Mesendoderm (in vitro differentiated cells): ENCODE measurements around the gene PPFIBP1.
A peak's percentile ranks its signal among the peaks of the same experiment; 100 is the strongest.

Experiments used
- DNase-seq: peaks from one replicate; pipeline ENCODE4 v3.0.0; 2013
- H2AK5ac ChIP-seq: 2 replicates; pipeline ENCODE4 v1.6.1; 2013; ENCODE audit warnings: low read length, inconsistent platforms
- H2BK120ac ChIP-seq: 2 replicates; pipeline ENCODE4 v1.6.1; 2013; ENCODE audit warnings: low read depth, mild to moderate bottlenecking, low read length, moderate library complexity, mixed read lengths
- H2BK15ac ChIP-seq: replicated peaks from 2 replicates; pipeline ENCODE4 v1.6.1; 2013; ENCODE audit warnings: low read depth, mild to moderate bottlenecking, moderate library complexity
- H2BK5ac ChIP-seq: 2 replicates; pipeline ENCODE4 v1.6.1; 2013; ENCODE audit warnings: low read length, inconsistent platforms
- H3K18ac ChIP-seq: 2 replicates; pipeline ENCODE4 v1.6.1; 2013; ENCODE audit warnings: mild to moderate bottlenecking, low read length, mixed read lengths
- H3K23ac ChIP-seq: one replicate; pipeline ENCODE4 v1.6.1; 2013; ENCODE audit warnings: low read length
- H3K27ac ChIP-seq: 2 replicates; pipeline ENCODE4 v1.5.1; 2013; ENCODE audit warnings: low read depth, mild to moderate bottlenecking, inconsistent platforms, low read length, moderate library complexity
- H3K27me3 ChIP-seq: 2 replicates; pipeline ENCODE4 v1.6.1; 2013; ENCODE audit warnings: low read length, control low read depth, mild to moderate bottlenecking, inconsistent platforms; ENCODE audit not compliant: insufficient read depth, poor library complexity
- H3K36me3 ChIP-seq: 2 replicates; pipeline ENCODE4 v1.6.1; 2013; ENCODE audit warnings: low read length, inconsistent platforms; ENCODE audit not compliant: control insufficient read depth, insufficient read depth
- H3K4ac ChIP-seq: one replicate; pipeline ENCODE4 v1.6.1; 2013; ENCODE audit warnings: low read depth, mild to moderate bottlenecking, low read length, moderate library complexity
- H3K4me1 ChIP-seq: 2 replicates; pipeline ENCODE4 v1.6.1; 2013; ENCODE audit warnings: low read depth, low read length, inconsistent platforms; ENCODE audit not compliant: control insufficient read depth
- H3K4me2 ChIP-seq: 2 replicates; pipeline ENCODE4 v1.6.1; 2013; ENCODE audit warnings: low read length
- H3K4me3 ChIP-seq: 2 replicates; pipeline ENCODE4 v1.5.1; 2013; ENCODE audit warnings: mild to moderate bottlenecking, low read length
- H3K56ac ChIP-seq: one replicate; pipeline ENCODE4 v1.6.1; 2013; ENCODE audit warnings: low read length
- H3K79me1 ChIP-seq: 2 replicates; pipeline ENCODE4 v1.6.1; 2013; ENCODE audit warnings: low read length, inconsistent platforms
- H3K79me2 ChIP-seq: 2 replicates; pipeline ENCODE4 v1.6.1; 2013; ENCODE audit warnings: mild to moderate bottlenecking, low read length; ENCODE audit not compliant: control insufficient read depth, insufficient read depth
- H3K9ac ChIP-seq: 2 replicates; pipeline ENCODE4 v1.6.1; 2013; ENCODE audit warnings: low read length, inconsistent platforms
- H4K5ac ChIP-seq: one replicate; pipeline ENCODE4 v1.6.1; 2013; ENCODE audit warnings: low read length
- H4K8ac ChIP-seq: one replicate; pipeline ENCODE4 v1.6.1; 2013; ENCODE audit warnings: low read depth, mild to moderate bottlenecking, control low read depth, low read length, moderate library complexity
- WGBS: extraction: QIAGEN DNeasy Blood & Tissue Kit; methylation state at CpG from one replicate; pipeline ENCODE4 v1.1.7; 2013; ENCODE audit warnings: low lambda C conversion rate, missing lambda C conversion rate; ENCODE audit not compliant: insufficient coverage; ENCODE audit errors: extremely low coverage; 5-methylcytosine and 5-hydroxymethylcytosine counted together

PPFIBP1 gene

GRCh38 chr12:27707216-27707615 lies 183.2 kb downstream of the PPFIBP1 start:
- Histone ChIP-seq H2AK5ac (no peak overlapping the region), H4K5ac (no peak overlapping the region), H3K23ac (no peak overlapping the region), H2BK5ac (no peak overlapping the region), H2BK15ac (no peak overlapping the region), H3K4ac (no peak overlapping the region), H4K8ac (no peak overlapping the region), H3K56ac (no peak overlapping the region), H3K9ac (no peak overlapping the region), H3K4me3 (no peak overlapping the region), H3K79me1 (peaks cover 5% of the 10 kb centered on the region), H3K18ac (no peak overlapping the region), H3K27ac (no peak overlapping the region), H2BK120ac (no peak overlapping the region), H3K79me2 (peaks cover 13% of the 10 kb centered on the region), H3K4me1 (peaks cover 4% of the 10 kb centered on the region), H3K4me2 (no peak overlapping the region), H3K27me3 (no peaks in the 10 kb centered on the region), H3K36me3 (no peaks in the 10 kb centered on the region)
- WGBS: no CpG with 5 or more reads among the region's 2 CpGs
- DNase-seq: no peak

DNA sequence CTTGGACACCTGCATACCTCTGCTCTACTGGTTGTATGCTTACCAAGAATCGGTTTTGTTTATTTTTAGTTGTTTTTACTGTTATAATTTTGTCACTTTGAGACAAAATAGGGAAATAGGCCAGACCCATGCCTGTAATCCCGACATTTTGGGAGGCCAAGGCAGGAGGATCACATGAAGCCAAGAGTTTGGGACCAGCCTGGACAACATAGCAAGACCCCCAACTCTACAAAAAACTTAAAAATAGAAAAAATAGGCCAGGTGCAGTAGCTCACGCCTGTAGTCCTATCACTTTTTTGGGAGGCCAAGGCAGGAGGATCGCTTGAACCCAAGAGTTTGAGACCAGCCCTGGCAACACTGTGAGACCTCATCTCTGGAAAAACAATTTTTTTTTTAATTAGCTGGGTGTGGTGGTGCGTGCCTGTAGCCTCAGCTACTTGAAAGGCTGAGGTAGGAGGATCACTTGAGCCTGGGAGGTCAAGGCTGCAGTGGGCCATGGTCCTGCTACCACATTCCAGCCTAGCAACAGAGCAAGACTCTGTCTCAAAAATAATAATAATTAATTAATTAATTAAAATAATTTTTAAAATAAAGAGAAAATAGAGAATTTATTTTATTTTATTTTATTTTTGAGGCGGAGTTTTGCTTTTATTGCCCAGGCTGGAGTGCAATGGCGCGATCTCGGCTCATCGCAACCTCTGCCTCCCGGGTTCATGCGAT lies 185.4 kb downstream of the PPFIBP1 start:
- Histone ChIP-seq H3K4me3 (no peak overlapping the region), H3K23ac (no peak overlapping the region), H3K4ac (no peak overlapping the region), H2BK120ac (no peak overlapping the region), H2BK5ac (no peak overlapping the region), H3K4me2 (no peak overlapping the region), H3K56ac (no peak overlapping the region), H4K5ac (no peak overlapping the region), H2BK15ac (no peak overlapping the region), H3K79me2 (peaks cover 29% of the 10 kb centered on the region), H3K9ac (no peak overlapping the region), H3K36me3 (no peaks in the 10 kb centered on the region), H4K8ac (no peak overlapping the region), H3K79me1 (peaks cover 14% of the 10 kb centered on the region), H3K27ac (no peak overlapping the region), H3K18ac (no peak overlapping the region), H3K27me3 (no peaks in the 10 kb centered on the region), H3K4me1 (peaks cover 4% of the 10 kb centered on the region), H2AK5ac (no peak overlapping the region)
- no CpG with 5 or more reads among the region's 12 CpGs for WGBS
- DNase-seq: no peak

GRCh38 chr12:27709932-27710591 lies 186.1 kb downstream of the PPFIBP1 start:
- WGBS: no CpG with 5 or more reads among the region's 24 CpGs
- peaks cover 4% of the 10 kb centered on the region for H3K4me1 ChIP-seq
- no peak for DNase-seq

DNA sequence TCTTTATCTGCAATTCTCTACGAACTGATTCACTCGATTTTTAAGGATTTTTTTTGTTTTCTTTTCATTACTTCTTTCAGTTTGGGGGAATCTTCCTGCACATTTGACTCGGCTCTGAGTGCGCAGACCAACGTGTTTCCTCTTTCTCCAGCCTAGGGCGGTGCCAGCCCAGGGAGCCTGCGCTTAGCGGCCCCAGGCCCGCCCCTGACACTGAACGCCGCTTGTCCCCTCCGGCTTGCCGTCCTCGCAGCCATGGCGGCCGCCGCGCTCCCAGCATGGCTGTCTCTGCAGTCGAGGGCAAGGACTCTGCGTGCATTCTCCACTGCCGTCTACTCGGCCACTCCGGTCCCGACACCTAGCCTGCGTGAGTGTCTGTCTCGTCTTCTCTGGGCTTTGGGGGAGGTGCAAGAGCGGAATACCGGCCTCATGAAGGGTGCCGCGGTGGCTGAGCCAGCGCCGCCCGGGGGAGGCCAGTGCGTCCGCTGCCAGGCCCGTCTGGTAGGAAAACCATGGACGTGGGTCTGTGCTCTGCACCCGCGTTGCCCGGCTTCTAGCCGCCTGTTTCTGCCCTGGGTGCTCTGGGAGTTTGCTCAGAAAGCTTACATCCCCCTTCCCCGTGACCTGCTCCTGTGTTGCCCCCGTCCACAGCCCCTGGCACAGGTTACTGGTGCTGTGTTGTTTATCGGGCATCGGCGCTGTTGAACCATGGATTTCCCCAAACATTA lies 186.7 kb downstream of the PPFIBP1 start, which contains the start of gene MRPS35:
MRPS35 (plus strand) TSS at position 241 of the 725 bp plus-strand sequence; CDS start at position 253, 12 bp downstream.
- Histone ChIP-seq H2BK120ac (no peak within 1 kb of the TSS), H3K4me1 (peaks cover 4% of the 10 kb centered on the region), H2BK5ac (peak within 1 kb of the TSS; percentile 30), H3K4me3 (peak within 1 kb of the TSS; percentile 54), H3K4ac (peak within 1 kb of the TSS; percentile 25), H2BK15ac (no peak within 1 kb of the TSS), H3K36me3 (no peaks in the 10 kb centered on the region), H3K9ac (peak within 1 kb of the TSS; percentile 76), H3K79me1 (peaks cover 15% of the 10 kb centered on the region), H3K4me2 (peak within 1 kb of the TSS; percentile 74), H3K56ac (peak within 1 kb of the TSS; percentile 93), H2AK5ac (no peak within 1 kb of the TSS), H4K8ac (peak within 1 kb of the TSS; percentile 69), H3K79me2 (peaks cover 29% of the 10 kb centered on the region), H3K27me3 (no peaks in the 10 kb centered on the region), H4K5ac (peak within 1 kb of the TSS; percentile 84), H3K23ac (peak within 1 kb of the TSS; percentile 70), H3K18ac (peak within 1 kb of the TSS; percentile 32), H3K27ac (peak within 1 kb of the TSS; percentile 10)
- DNase-seq: peak; percentile 93
- WGBS: no CpG with 5 or more reads among the region's 46 CpGs

More at GRCh38 chr12:27709932-27710591, 186.1 kb downstream of the PPFIBP1 start:
- H4K5ac ChIP-seq: peak overlapping the region; percentile 84
- H3K56ac ChIP-seq: peak overlapping the region; percentile 93
- peak overlapping the region; percentile 25 for H3K4ac ChIP-seq
- no peak overlapping the region for H2BK120ac ChIP-seq
- no peaks in the 10 kb centered on the region for H3K27me3 ChIP-seq
- H2AK5ac ChIP-seq: no peak overlapping the region
- no peaks in the 10 kb centered on the region for H3K36me3 ChIP-seq
- H3K18ac ChIP-seq: peak overlapping the region; percentile 32
- peak overlapping the region; percentile 53 for H3K4me2 ChIP-seq
- no peak overlapping the region for H2BK15ac ChIP-seq
- H2BK5ac ChIP-seq: no peak overlapping the region
- peak overlapping the region; percentile 41 for H3K4me3 ChIP-seq
- peaks cover 15% of the 10 kb centered on the region for H3K79me1 ChIP-seq
- H4K8ac ChIP-seq: peak overlapping the region; percentile 69
- no peak overlapping the region for H3K23ac ChIP-seq
- no peak overlapping the region for H3K27ac ChIP-seq
- H3K79me2 ChIP-seq: peaks cover 29% of the 10 kb centered on the region
- peak overlapping the region; percentile 72 for H3K9ac ChIP-seq

GRCh38 chr12:27711317-27711682 lies 187.3 kb downstream of the PPFIBP1 start:
- no peak overlapping the region for H3K18ac ChIP-seq
- no peak overlapping the region for H4K8ac ChIP-seq
- peak overlapping the region; percentile 93 for H3K56ac ChIP-seq
- peaks cover 4% of the 10 kb centered on the region for H3K4me1 ChIP-seq
- no CpG with 5 or more reads among the region's 11 CpGs for WGBS
- peaks cover 29% of the 10 kb centered on the region for H3K79me2 ChIP-seq
- H3K4ac ChIP-seq: no peak overlapping the region
- no peak overlapping the region for H2BK15ac ChIP-seq
- H3K27me3 ChIP-seq: no peaks in the 10 kb centered on the region
- H3K79me1 ChIP-seq: peaks cover 15% of the 10 kb centered on the region
- peak overlapping the region; percentile 10 for H3K27ac ChIP-seq
- H4K5ac ChIP-seq: peak overlapping the region; percentile 16
- peak overlapping the region; percentile 70 for H3K23ac ChIP-seq
- peak overlapping the region; percentile 54 for H3K4me3 ChIP-seq
- H3K9ac ChIP-seq: peak overlapping the region; percentile 76
- no peak overlapping the region for H2BK120ac ChIP-seq
- H2AK5ac ChIP-seq: no peak overlapping the region
- peaks cover 2% of the 10 kb centered on the region for H3K36me3 ChIP-seq
- H2BK5ac ChIP-seq: peak overlapping the region; percentile 30
- H3K4me2 ChIP-seq: peak overlapping the region; percentile 74
- peak; percentile 62 for DNase-seq
